GM13977 (cell line): ENCODE measurements around the gene DYNLT2B.
"Not testable (repeated sequence)": the region's sequence is repeated elsewhere in the genome, so short reads cannot be mapped to it uniquely, and the experiment has no call there.

ENCODE experiments used
- DNase-seq: peaks from one replicate; pipeline ENCODE4 v3.0.0; 2012; ENCODE audit warnings: low spot score
- in situ Hi-C: fragments of 300-500 bp; cut with MboI; formaldehyde crosslinking; loops from one replicate; pipeline ENCODE4 v1.12.0; 2022; ENCODE audit warnings: low sequenced_read_pairs, low pct_unique_long_range_greater_than_20kb, mixed read lengths, inconsistent platforms; ENCODE audit not compliant: unreplicated experiment
- TF ChIP-seq, protein P1 (sequence below): IDR thresholded peaks from 2 replicates; pipeline ENCODE4 v1.5.1; 2012; ENCODE audit warnings: mild to moderate bottlenecking, control low read depth; ENCODE audit not compliant: insufficient read depth; ENCODE audit errors: extremely low read depth, missing control alignments

DYNLT2B gene

DNA sequence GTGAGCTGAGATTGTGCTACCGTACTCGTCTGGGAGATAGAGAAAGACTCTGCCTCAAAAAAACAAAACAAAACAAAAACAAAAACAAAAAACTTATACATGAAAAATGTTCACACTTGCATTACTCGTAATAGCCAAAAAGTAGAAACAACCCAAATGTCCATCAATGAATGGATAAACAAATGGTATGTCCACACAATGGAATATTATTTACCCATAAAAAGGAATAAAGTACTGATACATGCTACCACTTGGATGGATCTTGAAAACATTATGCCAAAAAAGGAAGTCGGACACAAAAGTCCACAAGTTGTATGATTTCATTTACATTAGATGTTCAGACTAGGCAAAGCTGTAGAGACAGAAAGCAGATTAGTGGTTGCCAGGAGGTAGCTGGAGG lies 57.3 kb downstream of the DYNLT2B start:
- in situ Hi-C loops: loop anchor here (25.0 kb wide), 1 partner anchor 227 kb away; no protein-coding TSS in a partner anchor
- TF ChIP-seq, protein P1, sequence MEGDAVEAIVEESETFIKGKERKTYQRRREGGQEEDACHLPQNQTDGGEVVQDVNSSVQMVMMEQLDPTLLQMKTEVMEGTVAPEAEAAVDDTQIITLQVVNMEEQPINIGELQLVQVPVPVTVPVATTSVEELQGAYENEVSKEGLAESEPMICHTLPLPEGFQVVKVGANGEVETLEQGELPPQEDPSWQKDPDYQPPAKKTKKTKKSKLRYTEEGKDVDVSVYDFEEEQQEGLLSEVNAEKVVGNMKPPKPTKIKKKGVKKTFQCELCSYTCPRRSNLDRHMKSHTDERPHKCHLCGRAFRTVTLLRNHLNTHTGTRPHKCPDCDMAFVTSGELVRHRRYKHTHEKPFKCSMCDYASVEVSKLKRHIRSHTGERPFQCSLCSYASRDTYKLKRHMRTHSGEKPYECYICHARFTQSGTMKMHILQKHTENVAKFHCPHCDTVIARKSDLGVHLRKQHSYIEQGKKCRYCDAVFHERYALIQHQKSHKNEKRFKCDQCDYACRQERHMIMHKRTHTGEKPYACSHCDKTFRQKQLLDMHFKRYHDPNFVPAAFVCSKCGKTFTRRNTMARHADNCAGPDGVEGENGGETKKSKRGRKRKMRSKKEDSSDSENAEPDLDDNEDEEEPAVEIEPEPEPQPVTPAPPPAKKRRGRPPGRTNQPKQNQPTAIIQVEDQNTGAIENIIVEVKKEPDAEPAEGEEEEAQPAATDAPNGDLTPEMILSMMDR: no peak
- no peak for DNase-seq

DNA sequence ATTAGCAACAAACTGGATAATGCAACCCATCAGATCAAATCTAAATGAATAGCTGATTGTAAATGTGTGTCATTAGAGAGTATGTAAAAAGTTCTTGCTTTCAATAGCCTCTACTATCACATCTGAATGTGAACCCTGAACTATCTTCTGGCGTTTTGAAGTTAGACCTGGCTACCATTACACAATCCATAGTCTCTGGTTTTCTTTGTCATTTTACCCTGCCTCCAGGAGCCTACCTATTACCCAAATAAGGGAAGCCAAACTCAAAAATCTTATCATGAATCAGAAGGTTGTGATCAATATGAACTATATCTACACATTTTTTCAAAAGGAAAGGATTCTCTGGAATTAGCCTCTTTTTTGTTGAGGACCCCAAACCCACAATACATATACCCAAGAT lies 62.3 kb downstream of the DYNLT2B start:
- TF ChIP-seq, protein P1: no peak
- DNase-seq: no peak
- in situ Hi-C loops: loop anchor here (25.0 kb wide), 1 partner anchor 232 kb away; no protein-coding TSS in a partner anchor

GRCh38 chr3:196254376-196255283 lies 63.4 kb downstream of the DYNLT2B start:
- in situ Hi-C loops: loop anchor here (25.0 kb wide), 1 partner anchor 233 kb away; no protein-coding TSS in a partner anchor
- TF ChIP-seq, protein P1: no peak
- no peak for DNase-seq

DNA sequence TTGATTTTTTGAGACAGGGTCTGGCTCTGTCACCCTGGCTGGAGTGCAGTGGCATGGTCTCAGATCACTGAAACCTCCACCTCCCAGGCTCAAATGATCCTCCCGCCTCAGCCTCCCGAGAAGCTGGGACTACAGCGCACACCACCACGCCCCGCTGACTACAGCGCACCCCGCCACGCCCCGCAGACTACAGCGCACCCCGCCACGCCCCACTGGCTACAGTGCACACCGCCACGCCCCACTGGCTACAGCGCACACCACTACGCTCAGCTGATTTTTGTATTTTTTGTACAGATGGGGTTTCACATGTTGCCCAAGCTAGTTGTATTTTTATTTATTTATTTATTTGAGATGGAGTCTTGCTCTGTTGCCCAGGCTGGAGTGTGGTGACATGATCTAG lies 66.1 kb downstream of the DYNLT2B start:
- in situ Hi-C loops: loop anchor here (25.0 kb wide), 1 partner anchor 235 kb away; no protein-coding TSS in a partner anchor
- no peak for DNase-seq
- TF ChIP-seq, protein P1: no peak

DNA sequence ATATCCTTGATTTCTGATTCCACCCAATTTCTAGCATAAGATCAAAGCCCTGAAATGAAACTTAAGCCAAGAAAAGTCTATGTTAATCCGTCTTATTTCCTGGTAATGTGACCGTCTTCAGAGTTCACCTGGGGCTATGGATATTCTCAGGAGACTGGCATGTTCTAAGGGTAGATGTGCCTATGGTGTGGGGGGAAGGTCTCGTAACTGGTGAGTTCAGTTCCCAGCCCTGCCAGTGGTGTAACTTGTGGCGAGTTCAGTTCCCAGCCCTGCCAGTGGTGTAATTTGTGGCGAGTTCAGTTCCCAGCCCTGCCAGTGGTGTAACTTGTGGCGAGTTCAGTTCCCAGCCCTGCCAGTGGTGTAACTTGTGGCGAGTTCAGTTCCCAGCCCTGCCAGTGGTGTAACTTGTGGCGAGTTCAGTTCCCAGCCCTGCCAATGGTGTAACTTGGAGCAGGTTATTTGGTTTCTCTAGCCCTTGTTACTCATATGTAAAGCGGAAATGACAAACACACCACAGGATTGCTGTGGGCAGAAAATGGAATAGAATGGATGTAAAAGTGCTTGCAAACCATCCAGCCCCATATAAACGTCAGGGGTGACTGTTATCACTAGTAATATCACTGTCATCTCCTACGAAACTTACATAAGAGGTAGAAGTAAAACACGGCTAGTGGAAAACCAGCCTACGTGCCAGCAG lies 71.3 kb downstream of the DYNLT2B start:
- TF ChIP-seq, protein P1: no peak
- no peak for DNase-seq
- in situ Hi-C loops: no loop called here

GRCh38 chr3:196244166-196244565 lies 73.9 kb downstream of the DYNLT2B start:
- DNase-seq, in situ Hi-C loops: not testable (repeated sequence)

DNA sequence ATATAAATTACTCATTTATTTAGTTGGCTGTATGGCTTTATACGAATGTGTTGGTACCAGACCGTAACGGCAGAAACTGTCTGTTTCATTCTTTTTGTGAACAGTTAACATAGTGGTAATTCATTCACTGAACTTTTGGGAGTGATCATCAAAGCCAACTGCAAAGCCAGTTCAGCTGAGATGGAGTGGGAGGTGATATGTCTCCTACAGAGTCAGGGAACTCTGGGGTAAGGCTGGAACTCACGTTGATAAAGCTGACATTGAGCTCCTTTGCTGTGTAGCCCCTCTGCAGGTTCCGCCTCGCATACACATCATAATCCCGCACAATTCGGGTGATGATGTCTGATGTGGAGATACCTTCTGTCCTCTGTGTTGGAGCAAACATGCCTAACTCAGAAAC lies 76.3 kb downstream of the DYNLT2B start:
- DNase-seq: no peak
- TF ChIP-seq, protein P1: no peak
- in situ Hi-C loops: no loop called here
